ENCODE data around the gene CXCR3.

DNA sequence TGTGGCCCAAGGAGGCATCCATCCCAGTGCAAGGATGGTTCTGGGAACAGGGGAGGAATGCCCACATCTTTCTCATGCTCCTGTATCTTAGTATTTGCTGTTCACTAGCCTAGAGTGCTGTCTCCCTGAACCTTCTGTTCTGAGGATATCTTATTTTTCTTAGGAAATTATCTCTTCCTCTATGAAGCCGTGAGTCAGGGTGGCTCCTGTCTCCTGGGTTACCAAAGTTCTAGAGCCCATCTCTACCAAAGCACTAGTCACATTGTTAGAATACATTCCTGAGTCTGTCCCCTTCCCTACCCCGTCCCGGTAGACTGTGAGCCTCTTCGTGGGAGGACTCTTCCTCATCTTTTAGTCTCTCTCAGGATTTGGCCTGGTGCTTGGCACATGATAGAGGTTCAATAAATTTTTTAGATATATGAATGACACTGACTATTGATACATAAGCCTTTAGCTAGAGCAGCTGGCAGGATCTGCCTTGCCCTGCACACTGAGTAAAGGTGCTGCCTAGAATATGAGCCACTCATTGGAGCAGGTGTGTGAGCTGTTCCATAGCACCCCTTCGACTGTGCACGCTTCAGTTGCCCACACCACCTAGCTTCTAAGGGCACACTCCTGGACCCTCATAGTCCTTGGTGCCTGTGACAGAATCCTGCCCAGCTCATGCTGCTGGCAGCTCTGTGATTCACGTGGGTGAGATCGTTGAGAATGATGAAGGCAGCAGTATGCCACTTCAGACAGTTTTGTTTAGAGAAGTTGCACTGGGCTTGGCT is 13.3 kb downstream of the CXCR3 start:
- TF ChIP-seq POLR2A (IDR thresholded peaks at IDR 0.05): no peak
- TF ChIP-seq CTCF (IDR thresholded peaks at IDR 0.05): no peak
- TF ChIP-seq POLR2AphosphoS5 (IDR thresholded peaks at IDR 0.05): no peak
